GM12865 (cell line): ENCODE data around the gene AP5M1.
"Not testable (repeated sequence)": the region's sequence is repeated elsewhere in the genome, so short reads cannot be mapped to it uniquely, and the experiment has no call there.

Experiments
- DNase-seq: peaks from one replicate; pipeline ENCODE4 v3.0.0; 2010; ENCODE audit warnings: low read depth
- H3K4me3 ChIP-seq: 2 replicates; pipeline ENCODE4 v1.5.1; 2011; ENCODE audit warnings: mild to moderate bottlenecking, low read depth, low read length, control low read depth
- TF ChIP-seq, protein P1 (sequence below): IDR thresholded peaks from 2 replicates; pipeline ENCODE4 v1.5.1; 2011; ENCODE audit warnings: low read length, control low read depth, low read depth, inconsistent platforms; ENCODE audit not compliant: insufficient read depth; ENCODE audit errors: missing control alignments

The AP5M1 gene

DNA sequence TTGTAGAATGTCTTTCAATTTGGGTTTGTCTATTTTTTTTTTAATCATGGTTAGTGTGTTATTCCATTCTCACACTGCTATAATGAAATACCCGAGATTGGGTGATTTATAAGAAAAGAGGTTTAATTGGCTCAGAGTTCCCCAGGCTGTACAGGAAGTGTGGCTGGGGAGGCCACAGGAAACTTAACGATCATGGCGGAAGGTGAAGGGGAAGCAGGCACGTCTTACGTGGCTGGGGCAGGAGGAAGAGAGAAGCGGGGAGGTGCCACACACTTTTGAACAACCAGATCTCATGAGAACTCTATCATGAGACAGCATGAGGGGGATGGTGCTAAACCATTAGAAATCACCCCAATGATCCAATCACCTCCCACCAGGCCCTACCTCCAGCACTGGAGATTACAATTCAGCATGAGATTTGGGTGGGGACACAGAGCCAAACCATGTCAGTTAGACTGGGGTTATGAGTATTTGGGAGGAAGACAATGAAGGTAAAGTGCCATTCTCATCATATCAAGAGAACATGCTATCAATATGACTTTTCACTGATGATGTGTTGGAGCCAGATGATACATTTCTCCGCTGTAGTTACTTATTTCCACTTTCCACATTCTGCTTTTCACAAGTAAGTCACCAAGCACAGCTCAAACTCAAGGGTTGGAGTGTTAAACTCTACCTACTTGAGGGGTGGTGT, 45.8 kb downstream of the AP5M1 start:
- no peak for DNase-seq
- H3K4me3 ChIP-seq, result no peak overlapping the region

DNA sequence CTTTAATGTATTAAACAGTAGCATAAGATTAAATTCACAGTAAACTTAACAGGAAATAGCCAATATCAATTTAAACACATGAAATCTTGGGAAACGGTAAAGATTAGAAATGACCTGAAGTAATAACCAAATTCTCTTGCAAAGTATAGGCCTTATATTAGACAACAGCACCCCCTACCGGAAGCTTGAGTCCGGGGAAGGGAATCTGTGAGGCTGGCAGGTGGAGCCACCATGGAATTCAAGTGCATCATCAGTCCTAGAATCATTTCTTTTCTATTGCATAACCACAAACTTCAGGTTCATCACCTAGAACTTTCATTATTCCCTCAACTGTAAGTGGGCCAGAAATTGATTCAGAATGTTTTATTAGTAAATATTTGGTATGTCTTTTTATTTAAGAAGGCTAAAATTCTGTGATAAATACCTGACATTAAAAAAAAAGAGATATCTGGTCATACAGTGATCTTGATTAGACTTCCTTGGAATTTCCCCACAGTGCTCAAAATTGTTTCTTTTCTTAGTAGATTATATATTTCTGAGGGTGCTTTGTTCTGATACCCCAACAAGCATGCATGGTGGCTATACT, 48.6 kb downstream of the AP5M1 start:
- TF ChIP-seq, protein P1, sequence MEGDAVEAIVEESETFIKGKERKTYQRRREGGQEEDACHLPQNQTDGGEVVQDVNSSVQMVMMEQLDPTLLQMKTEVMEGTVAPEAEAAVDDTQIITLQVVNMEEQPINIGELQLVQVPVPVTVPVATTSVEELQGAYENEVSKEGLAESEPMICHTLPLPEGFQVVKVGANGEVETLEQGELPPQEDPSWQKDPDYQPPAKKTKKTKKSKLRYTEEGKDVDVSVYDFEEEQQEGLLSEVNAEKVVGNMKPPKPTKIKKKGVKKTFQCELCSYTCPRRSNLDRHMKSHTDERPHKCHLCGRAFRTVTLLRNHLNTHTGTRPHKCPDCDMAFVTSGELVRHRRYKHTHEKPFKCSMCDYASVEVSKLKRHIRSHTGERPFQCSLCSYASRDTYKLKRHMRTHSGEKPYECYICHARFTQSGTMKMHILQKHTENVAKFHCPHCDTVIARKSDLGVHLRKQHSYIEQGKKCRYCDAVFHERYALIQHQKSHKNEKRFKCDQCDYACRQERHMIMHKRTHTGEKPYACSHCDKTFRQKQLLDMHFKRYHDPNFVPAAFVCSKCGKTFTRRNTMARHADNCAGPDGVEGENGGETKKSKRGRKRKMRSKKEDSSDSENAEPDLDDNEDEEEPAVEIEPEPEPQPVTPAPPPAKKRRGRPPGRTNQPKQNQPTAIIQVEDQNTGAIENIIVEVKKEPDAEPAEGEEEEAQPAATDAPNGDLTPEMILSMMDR, result peak; percentile 69
- no peak overlapping the region for H3K4me3 ChIP-seq
- peak; percentile 82 for DNase-seq

More for the DNA sequence above, 45.8 kb downstream of the AP5M1 start:
- TF ChIP-seq, protein P1, result no peak

DNA sequence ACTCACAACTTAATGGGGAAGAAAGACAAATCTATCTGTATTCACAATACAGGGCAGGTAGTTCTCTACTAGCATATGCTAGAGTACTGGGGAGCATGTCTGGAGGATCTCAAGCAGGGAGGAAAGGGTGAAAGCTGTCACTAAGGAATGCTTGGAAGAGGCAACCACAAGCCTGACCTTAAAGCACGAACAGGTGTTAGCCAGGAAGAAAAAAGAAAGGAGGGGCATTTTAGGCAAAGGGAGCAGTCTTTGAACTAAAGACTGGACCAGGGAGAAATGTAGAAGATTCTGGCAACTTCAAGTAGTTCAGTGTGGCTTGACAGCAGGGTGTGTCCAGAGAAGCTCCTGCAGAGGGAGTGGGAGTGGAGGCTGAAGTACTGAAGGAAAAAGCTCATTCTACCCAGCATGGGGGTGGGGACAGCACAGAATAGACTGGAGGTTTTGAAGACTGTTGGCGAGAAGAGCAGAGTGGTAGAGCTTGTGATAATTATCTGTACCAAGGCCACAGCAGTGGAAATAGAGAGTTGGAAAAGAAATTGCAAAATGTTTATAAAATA, 50.9 kb downstream of the AP5M1 start:
- H3K4me3 ChIP-seq, result no peak overlapping the region
- TF ChIP-seq, protein P1, result no peak
- no peak for DNase-seq

DNA sequence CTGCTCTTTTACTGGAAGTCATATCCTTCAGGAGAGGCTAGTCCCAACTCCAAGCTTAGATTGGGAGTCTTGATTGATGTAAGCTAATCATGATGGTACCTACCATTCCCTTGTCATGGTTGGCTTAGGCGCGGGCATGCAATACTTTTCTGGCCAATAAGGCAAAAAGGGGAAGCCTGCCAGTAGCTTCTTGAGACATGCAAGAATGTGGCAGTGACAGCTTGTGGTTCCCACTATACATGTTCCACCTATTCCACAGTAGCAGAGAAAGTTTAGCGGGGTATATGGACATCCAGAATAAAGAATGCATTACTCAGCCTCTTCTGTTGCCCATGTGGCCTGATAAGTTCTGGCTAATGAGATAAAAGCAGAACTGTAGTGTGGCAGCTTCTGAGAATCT, 55.0 kb downstream of the AP5M1 start:
- DNase-seq, result no peak
- TF ChIP-seq, protein P1, result no peak
- no peak overlapping the region for H3K4me3 ChIP-seq

DNA sequence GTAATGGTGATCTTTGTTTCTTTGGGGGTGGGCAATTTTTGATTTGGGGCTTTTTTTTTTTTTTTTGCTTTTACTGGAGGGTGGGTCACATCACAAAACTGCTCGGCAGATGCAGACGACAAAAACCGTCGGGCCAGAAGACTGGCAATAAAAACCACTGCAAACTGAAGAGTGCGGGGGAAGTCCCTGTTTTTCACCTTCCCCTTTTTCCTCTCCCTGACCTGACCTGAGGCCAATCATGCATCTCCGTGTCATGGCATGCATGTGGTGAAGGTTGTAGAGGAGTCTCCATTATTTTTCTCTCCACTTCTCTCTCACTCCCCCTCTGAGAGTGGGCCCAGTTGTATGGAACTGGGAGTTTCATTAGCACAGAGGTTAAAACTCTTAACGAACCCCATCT, 57.5 kb downstream of the AP5M1 start:
- TF ChIP-seq, protein P1, result no peak
- DNase-seq, result peak; percentile 34
- H3K4me3 ChIP-seq, result no peak overlapping the region

DNA sequence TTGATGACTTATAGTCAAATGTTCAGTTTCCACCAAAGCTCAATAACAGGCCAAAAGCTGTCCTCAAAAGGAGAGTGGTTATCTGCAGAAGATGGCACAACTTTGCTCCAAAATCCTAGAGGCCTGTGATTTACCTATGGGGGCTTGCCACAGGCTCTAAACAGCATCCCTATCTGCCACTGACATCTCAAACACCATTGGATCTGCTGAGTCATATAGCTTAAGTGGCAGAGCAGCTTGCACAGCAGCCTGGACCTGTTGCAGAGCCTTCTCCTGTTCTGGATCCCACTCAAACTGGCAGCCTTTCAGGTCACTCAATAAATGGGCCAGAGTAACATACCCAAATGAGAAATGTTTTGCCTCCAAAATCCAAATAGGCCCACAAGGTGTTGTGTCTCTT, 61.1 kb downstream of the AP5M1 start:
- DNase-seq, result no peak
- no peak overlapping the region for H3K4me3 ChIP-seq
- TF ChIP-seq, protein P1, result no peak

DNA sequence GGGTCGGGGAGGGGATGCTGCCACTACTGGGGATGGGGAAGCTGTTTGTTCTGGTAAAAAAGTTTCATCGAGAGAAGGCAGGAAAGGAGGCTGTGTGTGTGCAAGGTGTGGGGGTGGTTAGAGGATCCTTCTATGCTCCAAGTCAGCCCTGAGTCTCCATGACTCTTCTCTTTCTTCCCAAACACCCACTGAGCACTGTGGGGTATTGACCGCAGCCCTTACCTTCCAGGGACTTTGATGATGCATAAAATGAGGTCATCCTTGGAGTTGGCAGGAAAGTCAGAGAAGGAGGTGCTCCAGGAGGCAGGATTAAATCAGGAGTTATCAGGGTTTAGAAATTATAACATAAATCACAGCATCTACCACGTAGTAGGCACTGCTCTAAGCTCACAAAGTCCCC, 63.7 kb downstream of the AP5M1 start:
- DNase-seq, H3K4me3 ChIP-seq: not testable (repeated sequence)

DNA sequence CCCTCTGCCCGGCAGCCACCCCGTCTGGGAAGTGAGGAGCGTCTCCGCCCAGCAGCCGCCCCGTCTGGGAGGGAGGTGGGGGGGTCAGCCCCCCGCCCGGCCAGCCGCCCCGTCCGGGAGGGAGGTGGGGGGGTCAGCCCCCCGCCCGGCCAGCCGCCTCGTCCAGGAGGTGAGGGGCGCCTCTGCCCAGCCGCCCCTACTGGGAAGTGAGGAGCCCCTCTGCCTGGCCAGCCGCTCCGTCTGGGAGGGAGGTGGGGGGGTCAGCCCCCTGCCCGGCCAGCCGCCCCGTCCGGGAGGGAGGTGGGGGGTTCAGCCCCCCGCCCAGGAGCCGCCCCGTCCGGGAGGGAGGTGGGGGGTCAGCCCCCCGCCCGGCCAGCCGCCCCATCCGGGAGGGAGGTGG, 65.0 kb downstream of the AP5M1 start:
- not testable (repeated sequence) for DNase-seq, H3K4me3 ChIP-seq

DNA sequence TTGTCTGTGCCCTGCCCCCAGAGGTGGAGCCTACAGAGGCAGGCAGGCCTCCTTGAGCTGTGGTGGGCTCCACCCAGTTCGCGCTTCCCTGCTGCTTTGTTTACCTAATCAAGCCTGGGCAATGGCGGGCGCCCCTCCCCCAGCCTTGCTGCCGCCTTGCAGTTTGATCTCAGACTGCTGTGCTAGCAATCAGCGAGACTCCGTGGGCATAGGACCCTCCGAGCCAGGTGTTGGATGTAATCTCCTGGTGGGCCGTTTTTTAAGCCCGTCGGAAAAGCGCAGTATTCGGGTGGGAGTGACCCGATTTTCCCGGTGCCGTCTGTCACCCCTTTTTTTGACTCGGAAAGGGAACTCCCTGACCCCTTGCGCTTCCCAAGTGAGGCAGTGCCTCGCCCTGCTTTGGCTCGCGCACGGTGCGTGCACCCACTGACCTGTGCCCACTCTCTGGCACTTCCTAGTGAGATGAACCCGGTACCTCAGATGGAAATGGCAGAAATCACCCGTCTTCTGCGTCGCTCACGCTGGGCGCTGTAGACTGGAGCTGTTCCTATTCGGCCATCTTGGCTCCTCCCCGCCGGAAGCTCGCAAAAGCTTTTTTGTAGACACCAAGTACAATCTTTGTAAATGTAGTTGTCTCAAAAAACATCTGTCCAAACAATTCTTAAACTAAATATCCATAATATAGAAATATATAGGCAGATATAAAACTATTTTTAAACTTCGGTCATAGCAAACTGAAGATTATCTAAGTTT, 75.0 kb downstream of the AP5M1 start:
- DNase-seq, H3K4me3 ChIP-seq: not testable (repeated sequence)
